Measurements from ENCODE around the gene C8G. TPM values are rescaled to one million over a fixed set of nuclear protein-coding genes. Genes with fewer than 3 reads are reported as not detected.

C8G gene
- total RNA-seq, 2 donors from 2014 or later = not detected

DNA sequence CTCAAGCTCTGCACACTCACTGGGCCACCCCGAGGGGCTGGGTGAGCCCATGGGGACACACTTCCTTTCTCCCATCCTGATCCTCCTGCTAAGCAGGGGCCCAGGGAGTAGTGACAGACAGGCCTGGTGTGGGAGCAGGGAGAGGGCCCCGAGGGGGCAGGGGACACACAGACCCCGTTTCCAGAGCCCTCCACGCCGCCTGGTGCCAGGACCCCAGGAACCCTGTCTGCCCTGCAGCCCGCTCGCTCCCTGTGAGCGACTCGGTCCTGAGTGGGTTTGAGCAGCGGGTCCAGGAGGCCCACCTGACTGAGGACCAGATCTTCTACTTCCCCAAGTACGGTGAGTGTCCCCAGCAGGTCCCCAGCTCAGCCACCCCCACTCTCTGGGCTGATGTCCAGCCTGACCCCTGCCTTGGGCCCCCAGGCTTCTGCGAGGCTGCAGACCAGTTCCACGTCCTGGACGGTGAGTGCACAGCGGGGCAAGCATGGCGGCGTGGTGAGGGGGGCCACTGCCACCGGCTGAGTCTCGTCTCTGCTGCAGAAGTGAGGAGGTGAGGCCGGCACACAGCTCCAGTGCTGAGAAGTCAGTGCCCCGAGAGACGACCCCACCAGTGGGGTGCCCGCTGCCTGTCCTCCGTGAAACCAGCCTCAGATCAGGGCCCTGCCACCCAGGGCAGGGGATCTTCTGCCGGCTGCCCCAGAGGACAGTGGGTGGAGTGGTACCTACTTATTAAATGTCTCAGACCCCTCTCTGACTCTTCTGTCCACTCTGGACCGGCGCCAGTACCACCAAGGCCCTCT lies 1.4 kb downstream of the C8G start:
- no peak for DNase-seq (ENCODE audit: low spot score)
- Histone ChIP-seq H3K27me3 (replicated peaks; ENCODE audit: insufficient read depth) (no peaks in the 10 kb centered on the region), H3K4me3 (no peak overlapping the region), H3K9me3 (no peaks in the 10 kb centered on the region), H3K4me1 (replicated peaks) (no peaks in the 10 kb centered on the region), H3K36me3 (peaks cover 13 to 14% of the 10 kb centered on the region in 2 donors), H3K27ac (no peak overlapping the region)
- TF ChIP-seq, protein P1, sequence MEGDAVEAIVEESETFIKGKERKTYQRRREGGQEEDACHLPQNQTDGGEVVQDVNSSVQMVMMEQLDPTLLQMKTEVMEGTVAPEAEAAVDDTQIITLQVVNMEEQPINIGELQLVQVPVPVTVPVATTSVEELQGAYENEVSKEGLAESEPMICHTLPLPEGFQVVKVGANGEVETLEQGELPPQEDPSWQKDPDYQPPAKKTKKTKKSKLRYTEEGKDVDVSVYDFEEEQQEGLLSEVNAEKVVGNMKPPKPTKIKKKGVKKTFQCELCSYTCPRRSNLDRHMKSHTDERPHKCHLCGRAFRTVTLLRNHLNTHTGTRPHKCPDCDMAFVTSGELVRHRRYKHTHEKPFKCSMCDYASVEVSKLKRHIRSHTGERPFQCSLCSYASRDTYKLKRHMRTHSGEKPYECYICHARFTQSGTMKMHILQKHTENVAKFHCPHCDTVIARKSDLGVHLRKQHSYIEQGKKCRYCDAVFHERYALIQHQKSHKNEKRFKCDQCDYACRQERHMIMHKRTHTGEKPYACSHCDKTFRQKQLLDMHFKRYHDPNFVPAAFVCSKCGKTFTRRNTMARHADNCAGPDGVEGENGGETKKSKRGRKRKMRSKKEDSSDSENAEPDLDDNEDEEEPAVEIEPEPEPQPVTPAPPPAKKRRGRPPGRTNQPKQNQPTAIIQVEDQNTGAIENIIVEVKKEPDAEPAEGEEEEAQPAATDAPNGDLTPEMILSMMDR (IDR thresholded peaks at IDR 0.05) = no peak
- TF ChIP-seq POLR2AphosphoS5 (IDR thresholded peaks at IDR 0.05) (no peak), POLR2A (IDR thresholded peaks at IDR 0.05) (no peak)
- intact Hi-C loops (cut with DNase I) = loop anchor here (5.0 kb wide), 1 partner anchor 154 kb away; the partner anchor contains the start of gene TMEM141
- WGBS = 80% methylated on average over 27 of the region's 27 CpGs

DNA sequence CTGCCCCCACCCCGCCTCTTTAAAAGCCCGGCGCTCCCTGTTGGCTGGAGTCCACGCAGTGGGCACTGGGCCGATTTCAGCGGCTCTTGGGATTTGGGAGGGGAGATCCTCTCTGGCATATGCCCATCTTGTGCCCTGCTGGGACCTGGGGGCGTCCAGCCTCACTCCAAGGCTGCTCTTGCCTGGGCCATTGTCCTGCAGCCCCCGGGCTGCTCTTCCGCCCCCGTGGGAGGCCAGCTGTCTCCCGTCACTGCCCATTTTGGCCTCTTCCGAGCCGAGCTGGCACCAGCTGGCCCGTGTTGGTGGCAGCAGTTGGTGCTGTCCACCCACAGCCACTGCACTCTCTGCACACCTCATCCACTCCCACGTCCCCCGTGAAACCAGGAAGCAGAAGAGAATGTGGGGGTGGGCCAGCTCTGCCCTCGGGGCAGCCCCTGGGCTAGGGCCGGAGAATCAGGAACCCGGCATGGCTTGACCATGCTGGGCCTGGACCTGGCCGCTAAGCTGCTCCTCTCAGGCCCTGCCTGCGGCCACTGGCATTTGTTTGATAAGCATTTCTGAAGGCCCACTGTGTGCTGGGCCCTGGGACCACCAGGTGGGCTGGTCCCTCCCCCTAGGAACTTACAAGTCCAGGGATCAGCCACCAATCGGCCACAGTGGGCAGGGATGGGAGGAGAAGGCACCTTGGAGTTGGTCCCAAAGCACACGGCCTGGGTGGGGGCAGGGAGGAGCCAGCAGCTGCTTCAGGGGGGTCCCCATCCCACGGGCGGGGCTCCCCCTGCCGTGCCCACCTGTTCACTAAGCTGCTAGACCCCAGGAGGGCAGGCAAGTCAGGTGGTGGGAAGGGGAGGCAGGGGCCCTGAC lies 2.2 kb downstream of the C8G start:
- intact Hi-C loops (cut with DNase I) = loop anchor here (5.0 kb wide), 1 partner anchor 155 kb away; the partner anchor contains the start of gene TMEM141
- Histone ChIP-seq H3K36me3 (peaks cover 5 to 6% of the 10 kb centered on the region in 2 donors), H3K27ac (no peak overlapping the region), H3K4me3 (no peak overlapping the region), H3K27me3 (replicated peaks; ENCODE audit: insufficient read depth) (no peaks in the 10 kb centered on the region), H3K4me1 (replicated peaks) (no peaks in the 10 kb centered on the region), H3K9me3 (no peaks in the 10 kb centered on the region)
- WGBS = 55% methylated on average over 26 of the region's 26 CpGs
- no peak for TF ChIP-seq POLR2A (IDR thresholded peaks at IDR 0.05)
- no peak for TF ChIP-seq POLR2AphosphoS5 (IDR thresholded peaks at IDR 0.05)
- TF ChIP-seq, protein P1 (IDR thresholded peaks at IDR 0.05) = no peak
- DNase-seq (ENCODE audit: low spot score) = no peak

DNA sequence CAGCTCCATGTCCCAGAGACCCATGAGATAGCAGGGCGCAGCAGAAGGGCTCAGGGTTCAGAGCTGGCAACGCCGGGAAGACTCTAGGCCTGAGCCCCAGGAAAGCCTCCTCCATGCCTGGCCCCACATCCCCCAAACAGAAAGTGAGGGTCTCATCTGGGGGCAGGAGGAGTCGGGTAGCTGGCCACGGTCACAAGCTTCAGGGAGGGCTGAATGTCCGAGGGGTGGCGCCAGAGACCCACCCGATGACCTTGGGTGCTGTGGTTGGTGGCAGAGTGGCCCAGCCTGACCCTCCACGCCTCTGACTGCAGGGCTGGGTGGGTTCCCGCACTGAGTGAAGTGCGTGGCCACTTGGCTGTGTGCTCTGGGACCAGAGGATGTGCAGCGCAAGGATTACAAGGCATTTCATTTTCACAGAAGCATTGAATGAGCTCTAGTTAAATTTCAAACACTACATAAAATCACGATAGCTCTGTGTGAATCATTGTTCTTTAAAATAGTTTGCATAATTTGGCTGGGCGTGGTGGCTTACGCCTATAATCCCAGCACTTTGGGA lies 3.0 kb downstream of the C8G start:
- TF ChIP-seq POLR2AphosphoS5 (IDR thresholded peaks at IDR 0.05) = no peak
- TF ChIP-seq, protein P1 (IDR thresholded peaks at IDR 0.05) = peak in 3 of 4 experiments; percentile 34 to 48 (median 34)
- TF ChIP-seq POLR2A (IDR thresholded peaks at IDR 0.05) = no peak
- intact Hi-C loops (cut with DNase I) = loop anchor here (5.0 kb wide), 1 partner anchor 156 kb away; the partner anchor contains the start of gene TMEM141
- no peaks in the 10 kb centered on the region for H3K4me1 ChIP-seq (replicated peaks)
- no peak for DNase-seq (ENCODE audit: low spot score)
- no peaks in the 10 kb centered on the region for H3K27me3 ChIP-seq (replicated peaks; ENCODE audit: insufficient read depth)
- no peaks in the 10 kb centered on the region for H3K9me3 ChIP-seq
- WGBS = 41% methylated on average over 15 of the region's 15 CpGs
- no peak overlapping the region for H3K27ac ChIP-seq
- no peaks in the 10 kb centered on the region for H3K36me3 ChIP-seq
- no peak overlapping the region for H3K4me3 ChIP-seq

DNA sequence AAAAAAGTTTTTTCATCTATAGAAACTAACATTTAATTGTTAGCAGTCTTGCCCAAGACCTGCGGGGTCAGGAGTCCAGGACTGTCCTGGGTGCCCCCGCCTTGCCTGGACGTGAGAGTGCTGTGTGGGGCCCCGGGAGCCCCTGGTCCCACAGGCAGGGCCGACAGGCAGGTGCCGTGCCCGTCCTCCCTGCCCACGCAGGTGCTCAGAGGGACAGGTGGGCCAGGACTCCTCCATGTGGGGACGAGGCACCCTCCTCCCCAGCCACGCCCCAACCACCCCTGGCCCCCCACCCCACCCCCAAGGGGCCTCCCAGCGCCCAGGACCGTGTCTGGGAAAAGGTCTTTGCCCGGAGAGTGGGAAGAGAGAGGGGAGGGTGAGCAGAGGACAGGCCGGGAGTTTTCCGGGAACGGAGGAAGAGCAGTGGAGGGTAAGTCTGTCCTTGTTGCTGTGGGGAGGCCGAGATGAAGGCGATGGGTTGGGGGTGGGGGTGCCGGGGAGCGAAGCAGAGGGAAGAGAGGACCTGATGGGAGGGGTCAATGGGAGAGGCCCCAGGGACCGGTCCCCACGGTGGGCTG lies 4.3 kb downstream of the C8G start:
- Histone ChIP-seq H3K27ac (peak overlapping the region; percentile 83 to 86), H3K36me3 (no peaks in the 10 kb centered on the region), H3K4me3 (peak overlapping the region; percentile 58 to 61), H3K4me1 (replicated peaks) (no peaks in the 10 kb centered on the region), H3K9me3 (no peaks in the 10 kb centered on the region), H3K27me3 (replicated peaks; ENCODE audit: insufficient read depth) (no peaks in the 10 kb centered on the region)
- no peak for TF ChIP-seq POLR2AphosphoS5 (IDR thresholded peaks at IDR 0.05)
- intact Hi-C loops (cut with DNase I) = loop anchor here (5.0 kb wide), 1 partner anchor 157 kb away; the partner anchor contains the start of gene TMEM141
- no peak for DNase-seq (ENCODE audit: low spot score)
- WGBS = 14% methylated on average over 22 of the region's 22 CpGs

All from prostate gland (tissue), 2 donors.